HEK293 (cell line): ENCODE measurements around the gene PRKCA.
"Not testable (repeated sequence)": the region's sequence is repeated elsewhere in the genome, so short reads cannot be mapped to it uniquely, and the experiment has no call there.

Experiments
- CTCF ChIA-PET: fragments of 350-600 bp; formaldehyde crosslinking; extraction: SDS; loops from one replicate; lab custom pipeline; 2021; ENCODE audit warnings: antibody characterized with exemption; lab: Yijun Ruan, JAX
- POLR2A ChIA-PET: fragments of 300-600 bp; formaldehyde crosslinking; extraction: SDS; loops from one replicate; lab custom pipeline; 2020; ENCODE audit warnings: antibody characterized with exemption, inconsistent platforms; lab: Yijun Ruan, JAX
- H3K27ac ChIP-seq: fragments of 200-500 bp; sonication (Bioruptor generic); 2 replicates; pipeline ENCODE4 v1.5.1; 2014; ENCODE audit warnings: low read depth, low read length, control low read depth, inconsistent platforms; ENCODE audit errors: extremely low read depth
- H3K36me3 ChIP-seq, 2 experiments: fragments of 200-500 bp in 1 of 2; sonication (Bioruptor generic) in 1 of 2; 1 replicate in 1 of 2; 2 replicates in 1 of 2; pipeline ENCODE4 v1.5.1; 2014 to 2017; ENCODE audit warnings: inconsistent platforms in 2 of 2, low read length in 2 of 2; ENCODE audit not compliant: control insufficient read depth in 2 of 2, insufficient read depth in 1 of 2
- H3K4me1 ChIP-seq: fragments of 200-500 bp; sonication (Bioruptor generic); 2 replicates; pipeline ENCODE4 v1.5.1; 2014; ENCODE audit warnings: mild to moderate bottlenecking, low read length, inconsistent platforms; ENCODE audit not compliant: control insufficient read depth, insufficient read depth
- H3K4me3 ChIP-seq: 2 replicates; pipeline ENCODE4 v1.5.1; 2011; ENCODE audit warnings: low read depth, mild to moderate bottlenecking, control low read depth, low read length, moderate library complexity
- H3K9me3 ChIP-seq: fragments of 200-500 bp; sonication (Bioruptor generic); 2 replicates; pipeline ENCODE4 v1.5.1; 2014; ENCODE audit warnings: low read depth, low read length, inconsistent platforms; ENCODE audit not compliant: control insufficient read depth, insufficient read depth
- KLF8 ChIP-seq: fragments of 450-650 bp; formaldehyde crosslinking; IDR thresholded peaks from 2 replicates; pipeline ENCODE4 v1.5.1; 2016; ENCODE audit warnings: missing biosample characterization, missing genetic modification characterization
- PRDM1 ChIP-seq: fragments of 450-650 bp; formaldehyde crosslinking; IDR thresholded peaks from 2 replicates; pipeline ENCODE4; 2016; ENCODE audit warnings: missing biosample characterization, missing genetic modification characterization
- ZBTB48 ChIP-seq: fragments of 450-650 bp; formaldehyde crosslinking; IDR thresholded peaks from 2 replicates; pipeline ENCODE4 v1.5.1; 2016; ENCODE audit warnings: missing biosample characterization, missing genetic modification characterization
- ZFHX2 ChIP-seq: fragments of 450-650 bp; formaldehyde crosslinking; conservative IDR thresholded peaks from 2 replicates; pipeline ENCODE4 v1.5.1; 2016; ENCODE audit warnings: missing biosample characterization, missing genetic modification characterization
- ZNF2 ChIP-seq: fragments of 450-650 bp; formaldehyde crosslinking; IDR thresholded peaks from 2 replicates; pipeline ENCODE4 v1.5.1; 2016; ENCODE audit warnings: missing biosample characterization, missing genetic modification characterization
- ZNF223 ChIP-seq: fragments of 450-650 bp; formaldehyde crosslinking; IDR thresholded peaks from 2 replicates; pipeline ENCODE4 v1.5.1; 2016; ENCODE audit warnings: missing biosample characterization, missing genetic modification characterization
- ZNF335 ChIP-seq: fragments of 450-650 bp; formaldehyde crosslinking; conservative IDR thresholded peaks from 2 replicates; pipeline ENCODE4 v1.5.1; 2016; ENCODE audit warnings: missing biosample characterization, missing genetic modification characterization
- ZNF366 ChIP-seq: fragments of 450-650 bp; formaldehyde crosslinking; conservative IDR thresholded peaks from 2 replicates; pipeline ENCODE4 v1.5.1; 2016; ENCODE audit warnings: missing biosample characterization, missing genetic modification characterization
- ZNF501 ChIP-seq: fragments of 450-650 bp; formaldehyde crosslinking; IDR thresholded peaks from 2 replicates; pipeline ENCODE4 v1.5.1; 2016; ENCODE audit warnings: missing biosample characterization, missing genetic modification characterization
- ZXDB ChIP-seq: fragments of 450-650 bp; formaldehyde crosslinking; IDR thresholded peaks from 2 replicates; pipeline ENCODE4 v1.5.1; 2016; ENCODE audit warnings: missing biosample characterization, missing genetic modification characterization
- TF ChIP-seq, protein P1 (sequence below): fragments of 450-650 bp; formaldehyde crosslinking; IDR thresholded peaks from 2 replicates; pipeline ENCODE4 v1.5.1; 2017; ENCODE audit warnings: missing biosample characterization, missing genetic modification characterization
- TF ChIP-seq, protein P2 (sequence below): fragments of 450-650 bp; formaldehyde crosslinking; IDR thresholded peaks from 2 replicates; pipeline ENCODE4 v1.5.1; 2016; ENCODE audit warnings: missing biosample characterization, missing genetic modification characterization, borderline replicate concordance
- TF ChIP-seq, protein P3 (sequence below): fragments of 450-650 bp; formaldehyde crosslinking; IDR thresholded peaks from 2 replicates; pipeline ENCODE4 v1.5.1; 2016; ENCODE audit warnings: missing biosample characterization, missing genetic modification characterization
- TF ChIP-seq, protein P4 (sequence below): sonication (generic); formaldehyde crosslinking; IDR thresholded peaks from 2 replicates; pipeline ENCODE4 v1.8.1; 2022; ENCODE audit warnings: mild to moderate bottlenecking, moderate library complexity, missing genetic modification reagents
- TF ChIP-seq, protein P5 (sequence below): fragments of 450-650 bp; formaldehyde crosslinking; IDR thresholded peaks from 2 replicates; pipeline ENCODE4 v1.5.1; 2016; ENCODE audit warnings: missing biosample characterization, missing genetic modification characterization

The PRKCA gene

DNA sequence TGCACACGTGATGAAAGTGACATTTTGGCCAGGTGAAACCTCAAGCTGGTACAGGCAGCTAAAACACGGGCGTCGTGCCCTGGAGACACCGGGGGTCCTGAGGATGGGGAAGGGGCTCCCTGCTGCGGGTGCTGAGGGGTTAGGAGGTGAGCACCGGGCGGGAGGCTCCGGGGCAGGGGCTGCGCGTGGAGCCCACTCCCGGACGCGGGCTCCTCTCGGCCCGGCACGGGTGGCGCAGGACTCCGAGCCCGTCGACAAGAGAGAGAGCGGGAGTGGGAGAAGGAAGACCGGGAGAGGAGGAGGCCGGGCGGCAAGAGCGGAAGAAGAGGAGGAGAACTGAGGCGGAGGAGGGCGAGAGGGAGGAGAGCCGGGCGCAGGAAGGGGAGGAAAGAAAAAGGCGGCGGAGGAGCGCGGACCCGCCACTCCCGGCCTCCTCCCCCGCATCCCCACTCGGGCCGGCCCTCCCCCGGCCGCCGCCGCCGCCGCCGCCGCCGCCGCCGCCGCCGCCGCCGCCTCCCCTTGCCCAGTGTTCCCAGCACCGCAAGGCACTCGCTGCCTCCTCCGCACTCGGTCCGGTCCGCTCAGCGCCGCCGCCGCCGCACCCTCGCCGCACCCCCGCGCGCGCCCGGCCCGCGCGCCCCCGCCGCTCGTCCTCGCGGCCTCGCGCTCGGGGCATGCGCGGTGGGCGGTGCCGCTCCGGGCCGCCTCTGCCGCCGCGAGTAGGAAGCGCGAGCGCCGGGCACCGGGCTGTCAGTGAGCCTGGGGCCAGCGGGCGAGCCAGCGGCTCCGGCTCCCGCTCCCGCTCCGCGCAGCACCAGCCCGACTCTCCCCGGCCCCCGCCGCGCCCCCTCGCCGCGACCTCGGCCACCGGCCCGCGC is at the start of gene PRKCA (continued):
- TF ChIP-seq, protein P1, sequence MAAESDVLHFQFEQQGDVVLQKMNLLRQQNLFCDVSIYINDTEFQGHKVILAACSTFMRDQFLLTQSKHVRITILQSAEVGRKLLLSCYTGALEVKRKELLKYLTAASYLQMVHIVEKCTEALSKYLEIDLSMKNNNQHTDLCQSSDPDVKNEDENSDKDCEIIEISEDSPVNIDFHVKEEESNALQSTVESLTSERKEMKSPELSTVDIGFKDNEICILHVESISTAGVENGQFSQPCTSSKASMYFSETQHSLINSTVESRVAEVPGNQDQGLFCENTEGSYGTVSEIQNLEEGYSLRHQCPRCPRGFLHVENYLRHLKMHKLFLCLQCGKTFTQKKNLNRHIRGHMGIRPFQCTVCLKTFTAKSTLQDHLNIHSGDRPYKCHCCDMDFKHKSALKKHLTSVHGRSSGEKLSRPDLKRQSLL (tag by site-specific recombination), result peak; percentile 20; the same call in 1 of the 2 replicates
- TF ChIP-seq ZFHX2 (tag by site-specific recombination) (peak; percentile 85), ZNF501 (tag by site-specific recombination) (peak; percentile 48; the same call in 1 of the 2 replicates), ZXDB (tag by site-specific recombination) (peak; percentile 35; the same call in 1 of the 2 replicates), ZNF335 (tag by site-specific recombination) (peak; percentile 72), PRDM1 (tag by site-specific recombination) (peak; percentile 58), ZNF366 (peak; percentile 63; the same call in 1 of the 2 replicates), KLF8 (peak; percentile 46; the same call in 1 of the 2 replicates), ZNF223 (0 out of 2 replicates have a peak, but pooled peaks have one; percentile 11), ZNF2 (tag by site-specific recombination) (peak; percentile 47; the same call in 1 of the 2 replicates), ZBTB48 (tag by site-specific recombination) (0 out of 2 replicates have a peak, but pooled peaks have one; percentile 22)
- TF ChIP-seq, protein P2, sequence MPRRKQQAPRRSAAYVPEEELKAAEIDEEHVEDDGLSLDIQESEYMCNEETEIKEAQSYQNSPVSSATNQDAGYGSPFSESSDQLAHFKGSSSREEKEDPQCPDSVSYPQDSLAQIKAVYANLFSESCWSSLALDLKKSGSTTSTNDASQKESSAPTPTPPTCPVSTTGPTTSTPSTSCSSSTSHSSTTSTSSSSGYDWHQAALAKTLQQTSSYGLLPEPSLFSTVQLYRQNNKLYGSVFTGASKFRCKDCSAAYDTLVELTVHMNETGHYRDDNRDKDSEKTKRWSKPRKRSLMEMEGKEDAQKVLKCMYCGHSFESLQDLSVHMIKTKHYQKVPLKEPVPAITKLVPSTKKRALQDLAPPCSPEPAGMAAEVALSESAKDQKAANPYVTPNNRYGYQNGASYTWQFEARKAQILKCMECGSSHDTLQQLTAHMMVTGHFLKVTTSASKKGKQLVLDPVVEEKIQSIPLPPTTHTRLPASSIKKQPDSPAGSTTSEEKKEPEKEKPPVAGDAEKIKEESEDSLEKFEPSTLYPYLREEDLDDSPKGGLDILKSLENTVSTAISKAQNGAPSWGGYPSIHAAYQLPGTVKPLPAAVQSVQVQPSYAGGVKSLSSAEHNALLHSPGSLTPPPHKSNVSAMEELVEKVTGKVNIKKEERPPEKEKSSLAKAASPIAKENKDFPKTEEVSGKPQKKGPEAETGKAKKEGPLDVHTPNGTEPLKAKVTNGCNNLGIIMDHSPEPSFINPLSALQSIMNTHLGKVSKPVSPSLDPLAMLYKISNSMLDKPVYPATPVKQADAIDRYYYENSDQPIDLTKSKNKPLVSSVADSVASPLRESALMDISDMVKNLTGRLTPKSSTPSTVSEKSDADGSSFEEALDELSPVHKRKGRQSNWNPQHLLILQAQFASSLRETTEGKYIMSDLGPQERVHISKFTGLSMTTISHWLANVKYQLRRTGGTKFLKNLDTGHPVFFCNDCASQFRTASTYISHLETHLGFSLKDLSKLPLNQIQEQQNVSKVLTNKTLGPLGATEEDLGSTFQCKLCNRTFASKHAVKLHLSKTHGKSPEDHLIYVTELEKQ (tag by site-specific recombination), result no peak
- TF ChIP-seq, protein P3, sequence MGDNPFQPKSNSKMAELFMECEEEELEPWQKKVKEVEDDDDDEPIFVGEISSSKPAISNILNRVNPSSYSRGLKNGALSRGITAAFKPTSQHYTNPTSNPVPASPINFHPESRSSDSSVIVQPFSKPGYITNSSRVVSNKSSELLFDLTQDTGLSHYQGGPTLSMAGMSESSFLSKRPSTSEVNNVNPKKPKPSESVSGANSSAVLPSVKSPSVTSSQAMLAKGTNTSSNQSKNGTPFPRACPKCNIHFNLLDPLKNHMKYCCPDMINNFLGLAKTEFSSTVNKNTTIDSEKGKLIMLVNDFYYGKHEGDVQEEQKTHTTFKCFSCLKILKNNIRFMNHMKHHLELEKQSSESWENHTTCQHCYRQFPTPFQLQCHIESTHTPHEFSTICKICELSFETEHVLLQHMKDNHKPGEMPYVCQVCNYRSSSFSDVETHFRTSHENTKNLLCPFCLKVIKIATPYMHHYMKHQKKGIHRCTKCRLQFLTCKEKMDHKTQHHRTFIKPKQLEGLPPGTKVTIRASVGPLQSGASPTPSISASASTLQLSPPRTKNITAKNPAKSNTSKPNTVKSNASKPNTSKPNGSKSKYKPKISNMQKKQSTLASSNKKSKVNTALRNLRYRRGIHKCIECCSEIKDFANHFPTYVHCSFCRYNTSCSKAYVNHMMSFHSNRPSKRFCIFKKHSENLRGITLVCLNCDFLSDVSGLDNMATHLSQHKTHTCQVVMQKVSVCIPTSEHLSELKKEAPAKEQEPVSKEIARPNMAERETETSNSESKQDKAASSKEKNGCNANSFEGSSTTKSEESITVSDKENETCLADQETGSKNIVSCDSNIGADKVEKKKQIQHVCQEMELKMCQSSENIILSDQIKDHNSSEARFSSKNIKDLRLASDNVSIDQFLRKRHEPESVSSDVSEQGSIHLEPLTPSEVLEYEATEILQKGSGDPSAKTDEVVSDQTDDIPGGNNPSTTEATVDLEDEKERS (tag by site-specific recombination), result no peak
- TF ChIP-seq, protein P4, sequence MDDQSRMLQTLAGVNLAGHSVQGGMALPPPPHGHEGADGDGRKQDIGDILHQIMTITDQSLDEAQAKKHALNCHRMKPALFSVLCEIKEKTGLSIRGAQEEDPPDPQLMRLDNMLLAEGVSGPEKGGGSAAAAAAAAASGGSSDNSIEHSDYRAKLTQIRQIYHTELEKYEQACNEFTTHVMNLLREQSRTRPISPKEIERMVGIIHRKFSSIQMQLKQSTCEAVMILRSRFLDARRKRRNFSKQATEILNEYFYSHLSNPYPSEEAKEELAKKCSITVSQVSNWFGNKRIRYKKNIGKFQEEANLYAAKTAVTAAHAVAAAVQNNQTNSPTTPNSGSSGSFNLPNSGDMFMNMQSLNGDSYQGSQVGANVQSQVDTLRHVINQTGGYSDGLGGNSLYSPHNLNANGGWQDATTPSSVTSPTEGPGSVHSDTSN, result no peak
- TF ChIP-seq, protein P5, sequence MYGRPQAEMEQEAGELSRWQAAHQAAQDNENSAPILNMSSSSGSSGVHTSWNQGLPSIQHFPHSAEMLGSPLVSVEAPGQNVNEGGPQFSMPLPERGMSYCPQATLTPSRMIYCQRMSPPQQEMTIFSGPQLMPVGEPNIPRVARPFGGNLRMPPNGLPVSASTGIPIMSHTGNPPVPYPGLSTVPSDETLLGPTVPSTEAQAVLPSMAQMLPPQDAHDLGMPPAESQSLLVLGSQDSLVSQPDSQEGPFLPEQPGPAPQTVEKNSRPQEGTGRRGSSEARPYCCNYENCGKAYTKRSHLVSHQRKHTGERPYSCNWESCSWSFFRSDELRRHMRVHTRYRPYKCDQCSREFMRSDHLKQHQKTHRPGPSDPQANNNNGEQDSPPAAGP (tag by site-specific recombination), result peak; percentile 60

DNA sequence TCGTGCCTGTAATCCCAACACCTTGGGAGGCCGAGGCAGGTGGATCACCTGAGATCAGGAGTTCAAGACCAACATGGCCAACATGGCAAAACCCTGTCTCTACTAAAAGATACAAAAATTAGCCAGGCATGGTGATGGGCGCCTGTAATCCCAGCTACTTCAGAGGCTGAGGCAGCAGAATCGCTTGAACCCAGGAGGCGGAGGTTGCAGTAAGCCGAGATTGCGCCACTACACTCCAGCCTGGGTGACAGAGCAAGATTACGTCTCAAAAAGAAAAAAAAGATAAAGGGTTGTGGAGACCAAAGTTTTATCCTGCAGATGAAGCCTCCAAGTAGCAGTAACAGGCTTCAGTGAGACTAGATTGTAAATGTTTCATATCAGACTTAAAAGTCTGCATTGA is 49.0 kb upstream of the PRKCA start:
- CTCF ChIA-PET, result interaction anchor here (0.7 kb wide), 1 partner anchor 27 kb away, joined by 3 read pairs; no protein-coding TSS in a partner anchor
- H3K4me3 ChIP-seq, POLR2A ChIA-PET, H3K4me1 ChIP-seq, H3K36me3 ChIP-seq, H3K27ac ChIP-seq, H3K9me3 ChIP-seq: not testable (repeated sequence)
